Liver (tissue), 3 donors: ENCODE results near the gene KAZN.

Experiments
- CTCF ChIP-seq: fragments of 150-350 bp; IDR thresholded peaks from 2 replicates; pipeline ENCODE4 v1.5.1; 2017; ENCODE audit warnings: improper control_type of control experiment, low read depth, low read length; ENCODE audit not compliant: missing input control
- JUND ChIP-seq, 2 donors: IDR thresholded peaks; 2 replicates each; pipeline ENCODE4 v1.6.1; 2016; ENCODE audit warnings: antibody characterized with exemption in 2 of 2
- NR2F2 ChIP-seq: IDR thresholded peaks from 2 replicates; pipeline ENCODE4 v1.6.1; 2016; ENCODE audit warnings: antibody characterized with exemption
- REST ChIP-seq: IDR thresholded peaks from 2 replicates; pipeline ENCODE4 v1.6.1; 2016; ENCODE audit warnings: antibody characterized with exemption, mild to moderate bottlenecking
- SP1 ChIP-seq: IDR thresholded peaks from 2 replicates; pipeline ENCODE4 v1.6.1; 2018; ENCODE audit warnings: antibody characterized with exemption, mild to moderate bottlenecking
- YY1 ChIP-seq: IDR thresholded peaks from 2 replicates; pipeline ENCODE4 v1.6.1; 2016; ENCODE audit warnings: antibody characterized with exemption, mild to moderate bottlenecking
- donor health status: healthy.
- donor health status: healthy.

- no peak for TF ChIP-seq REST
- TF ChIP-seq CTCF: no peak
- no peak for TF ChIP-seq SP1
- TF ChIP-seq JUND (IDR thresholded peaks at IDR 0.05): no peak
- no peak for TF ChIP-seq YY1
- no peak for TF ChIP-seq NR2F2
Measured at GRCh38 chr1:14707531-14708445, 109.3 kb downstream of the KAZN start.
